ENCODE measurements around the gene ARID4B. TPM values are rescaled to one million over a fixed set of nuclear protein-coding genes. Genes with fewer than 3 reads are reported as not detected.

Gene ARID4B
- total RNA-seq, 1 experiment from 2014 or later, result 34.0 TPM

- Histone ChIP-seq H3K79me1 (ENCODE audit: insufficient read depth, low read depth, low read length, poor library complexity, severe bottlenecking) (no peaks in the 10 kb centered on the region), H3K27me3 (ENCODE audit: insufficient read depth, low read length) (no peaks in the 10 kb centered on the region), H2BK15ac (ENCODE audit: low read depth, low read length) (no peak overlapping the region), H2BK120ac (ENCODE audit: low read depth, low read length, poor library complexity, severe bottlenecking) (no peak overlapping the region), H3K23me2 (ENCODE audit: insufficient read length, low read depth, low read length, poor library complexity, severe bottlenecking) (no peaks in the 10 kb centered on the region), H3K9ac (ENCODE audit: extremely low read depth, insufficient read length, low read length) (no peak overlapping the region), H4K91ac (ENCODE audit: insufficient read length, low read depth, low read length) (no peak overlapping the region), H3K14ac (ENCODE audit: insufficient read depth, low read length) (no peak overlapping the region), H2BK20ac (ENCODE audit: low read depth, low read length, poor library complexity, severe bottlenecking) (no peak overlapping the region), H4K8ac (replicated peaks; ENCODE audit: insufficient read length, low read depth, low read length) (no peak overlapping the region), H2BK12ac (ENCODE audit: insufficient read length, low read depth, low read length) (no peak overlapping the region), H4K20me1 (ENCODE audit: control insufficient read depth, insufficient read depth, insufficient read length) (no peaks in the 10 kb centered on the region), H3K4me2 (ENCODE audit: insufficient read depth, insufficient read length, low read length) (no peak overlapping the region), H2AK5ac (ENCODE audit: insufficient read length, low read length) (no peak overlapping the region), H3K4me1 (ENCODE audit: insufficient read depth, low read length) (0 out of 2 replicates have a peak, but pooled peaks cover 4% of the 10 kb centered on the region), H3K27ac (ENCODE audit: insufficient read length, low read depth, low read length) (no peak overlapping the region), H2AFZ (ENCODE audit: low read length) (no peak overlapping the region), H3T11ph (ENCODE audit: low read length) (no peak overlapping the region), H2BK5ac (ENCODE audit: insufficient read length, low read length) (no peak overlapping the region), H3K18ac (ENCODE audit: insufficient read length, low read depth, low read length) (no peak overlapping the region), H3K9me3 (ENCODE audit: control insufficient read depth, low read depth, low read length) (no peaks in the 10 kb centered on the region), H3K56ac (ENCODE audit: insufficient read length, low read depth, low read length) (no peak overlapping the region), H3K79me2 (ENCODE audit: insufficient read depth, low read length) (peaks cover 34% of the 10 kb centered on the region; the same call in 1 of the 2 replicates), H3K4ac (ENCODE audit: low read depth, low read length) (no peak overlapping the region), H3K23ac (ENCODE audit: insufficient read length, low read depth, low read length) (no peak overlapping the region), H4K5ac (ENCODE audit: insufficient read length, low read depth, low read length) (no peak overlapping the region)
- Mint-ChIP-seq H3K27ac (peak overlapping the region; percentile 42 to 86 (median 78); a peak in 6 of 7 replicates), H3K4me1 (peaks cover 32 to 35% of the 10 kb centered on the region in 2 experiments), H3K4me3 (no peak overlapping the region; a peak in 1 of 5 replicates), H3K9me3 (no peaks in the 10 kb centered on the region), H3K36me3 (ENCODE audit: insufficient read depth in 1 of 3, low read depth in 3 of 3) (peaks cover 0 to 3% (median 0%) of the 10 kb centered on the region in 3 experiments; a peak in 3 of 7 replicates), H3K27me3 (ENCODE audit: low read depth) (no peaks in the 10 kb centered on the region)
- no CpG with 5 or more reads among the region's 4 CpGs for WGBS (ENCODE audit: extremely low coverage, insufficient read length, low lambda C conversion rate)
- no peak for TF ChIP-seq CTCF (conservative IDR thresholded peaks at IDR 0.05)
- DNase-seq, result no peak
Observed at GRCh38 chr1:235287208-235287882, 40.6 kb downstream of the ARID4B start.

Measured in H9 (cell line).